NCI-H2227 (cell line): ENCODE measurements around the gene FBXO2.

Experiments used
- DNase-seq: peaks from one replicate; lab custom pipeline; 2025; ENCODE audit not compliant: unreplicated experiment; lab: John Stamatoyannopoulos, UW

The FBXO2 gene, protein sequence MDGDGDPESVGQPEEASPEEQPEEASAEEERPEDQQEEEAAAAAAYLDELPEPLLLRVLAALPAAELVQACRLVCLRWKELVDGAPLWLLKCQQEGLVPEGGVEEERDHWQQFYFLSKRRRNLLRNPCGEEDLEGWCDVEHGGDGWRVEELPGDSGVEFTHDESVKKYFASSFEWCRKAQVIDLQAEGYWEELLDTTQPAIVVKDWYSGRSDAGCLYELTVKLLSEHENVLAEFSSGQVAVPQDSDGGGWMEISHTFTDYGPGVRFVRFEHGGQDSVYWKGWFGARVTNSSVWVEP

DNA sequence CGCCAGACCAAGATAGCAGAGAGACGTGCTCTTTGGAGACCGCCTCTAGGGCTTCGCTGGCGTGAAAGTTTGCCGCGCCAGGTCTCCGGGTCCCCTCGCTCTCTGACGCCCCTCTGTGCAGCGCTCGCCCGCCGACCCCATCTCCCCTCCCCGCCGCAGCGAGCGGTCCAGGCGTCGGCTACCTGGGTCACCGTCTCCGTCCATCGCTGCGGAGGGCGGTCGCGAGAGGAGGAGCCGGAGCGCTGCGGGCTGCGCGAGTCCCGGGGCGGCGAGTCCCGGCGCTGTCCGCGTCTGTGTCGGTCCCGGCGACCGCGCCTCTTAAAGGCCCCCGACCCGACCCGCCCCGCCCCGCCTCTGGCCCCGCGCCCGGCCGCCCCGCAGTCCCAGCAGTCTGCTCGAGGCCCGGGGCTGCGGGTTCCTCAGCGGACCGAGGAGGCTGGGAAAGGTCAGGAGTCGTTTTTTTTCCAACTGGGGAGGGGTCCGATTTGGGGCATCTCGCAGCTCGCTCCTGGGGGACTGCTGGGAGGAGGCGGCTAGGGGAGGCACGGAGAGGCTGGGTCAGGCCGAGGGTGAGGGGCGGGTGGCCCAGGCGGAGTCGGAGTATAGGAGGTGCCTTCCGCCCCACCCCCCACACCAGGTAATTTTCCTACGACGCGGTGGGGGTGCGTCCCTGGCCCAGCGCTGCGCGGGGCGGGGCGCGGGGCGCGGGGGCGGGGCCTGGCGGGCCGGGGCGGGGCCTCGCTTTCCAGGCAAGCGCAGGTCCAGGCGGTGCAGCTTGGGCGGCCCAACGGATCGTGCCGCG is at the start of gene FBXO2, which contains the start of gene FBXO44:
FBXO2 (minus strand) TSS at position 293 of the 802 bp plus-strand sequence; CDS start at position 204, 89 bp downstream.
FBXO44 (plus strand) TSS at position 741 of the 802 bp plus-strand sequence. CDS start 959 bp downstream, outside the sequence.
- peak; percentile 66 for DNase-seq

DNA sequence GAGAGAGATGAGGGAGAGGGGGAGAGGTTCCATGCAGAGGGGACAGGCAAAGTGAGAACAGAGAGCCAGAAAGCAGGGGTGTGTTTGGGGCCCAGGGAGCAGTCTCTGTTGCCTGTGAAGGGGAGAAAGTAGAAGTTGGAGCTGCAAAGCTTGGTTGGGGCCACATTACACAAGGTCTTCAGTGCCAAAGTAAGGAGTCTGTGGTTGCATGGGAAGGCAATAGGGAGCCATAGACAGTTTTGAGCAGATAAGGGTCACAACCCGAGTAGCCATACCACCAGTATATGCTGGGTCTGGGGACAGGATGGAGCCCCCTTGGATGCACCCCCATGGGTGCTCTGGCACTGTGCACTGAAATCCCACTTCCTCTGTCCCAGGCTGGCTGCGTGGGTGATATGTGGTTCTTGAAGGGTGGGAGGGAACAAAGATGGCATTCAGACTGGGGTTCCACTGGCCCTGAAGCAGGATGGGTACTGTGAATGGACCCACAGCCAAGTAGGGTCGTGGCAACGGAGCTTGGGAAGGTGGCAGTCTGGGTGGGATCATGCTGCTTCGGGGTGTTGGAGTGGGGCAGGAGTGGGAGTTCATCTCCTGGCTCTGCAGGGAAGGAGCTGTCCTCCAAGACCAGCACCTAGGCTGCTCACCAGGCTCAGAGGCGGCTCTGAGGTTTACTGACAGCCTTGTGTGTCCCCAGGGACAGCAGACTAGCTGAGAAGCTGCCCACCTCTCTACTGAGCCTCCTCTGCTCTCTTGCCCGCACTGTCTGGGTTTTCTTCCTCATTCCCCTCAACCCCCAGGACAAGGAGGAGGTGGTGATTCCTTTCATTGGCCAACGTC is 49.3 kb upstream of the FBXO2 start:
- no peak for DNase-seq

DNA sequence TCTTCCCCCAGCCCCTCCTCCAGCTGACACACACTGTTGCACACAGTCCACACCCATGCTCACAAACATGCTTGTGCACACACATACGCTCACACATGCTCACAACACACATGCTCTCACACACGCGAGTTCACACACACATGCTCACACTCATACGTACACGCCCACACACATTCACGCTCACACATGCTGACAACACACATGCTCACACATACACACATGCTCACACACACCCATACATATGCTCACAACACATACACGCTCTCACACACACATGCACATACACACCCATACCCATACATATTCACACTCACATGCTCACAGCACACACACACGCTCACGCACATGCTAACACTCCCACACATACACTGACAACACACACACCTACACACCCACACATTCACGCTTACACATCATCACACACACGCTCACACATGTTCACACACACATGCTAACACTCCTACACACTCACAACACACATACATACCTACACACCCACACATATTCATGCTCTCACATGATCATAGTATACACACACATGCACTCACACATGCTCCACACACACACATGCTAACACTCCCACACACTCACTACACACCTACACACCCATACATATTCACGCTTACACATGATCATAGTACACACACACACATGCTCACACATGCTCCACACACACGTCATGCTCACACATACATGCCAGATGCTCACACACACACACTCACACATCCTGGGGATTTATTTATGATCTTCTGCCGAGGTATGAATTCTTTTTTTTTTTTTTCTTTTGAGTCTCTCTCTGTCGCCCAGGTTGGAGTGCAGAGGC is 48.0 kb upstream of the FBXO2 start:
- DNase-seq, result no peak

DNA sequence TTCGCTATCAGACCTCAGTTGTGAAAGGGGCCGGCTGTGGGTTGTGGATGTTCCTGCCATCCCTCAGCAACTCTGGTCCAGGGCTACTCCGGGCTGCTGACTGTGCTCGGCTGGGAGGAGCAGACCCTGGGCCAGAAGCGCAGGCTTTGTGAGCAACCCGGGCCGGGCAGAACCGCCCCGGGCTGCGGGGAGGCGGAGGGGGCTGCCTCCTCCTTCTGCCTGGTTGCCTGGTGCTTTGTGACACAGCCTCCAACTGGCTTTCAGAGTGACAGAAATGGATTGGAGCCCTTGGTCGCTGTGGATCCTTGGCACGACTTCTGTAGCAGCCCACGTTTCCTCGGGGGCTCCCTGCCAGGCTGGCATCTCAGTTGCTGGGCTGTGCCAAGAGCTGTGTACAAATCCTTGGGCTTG is 47.3 kb upstream of the FBXO2 start:
- peak; percentile 19 for DNase-seq

DNA sequence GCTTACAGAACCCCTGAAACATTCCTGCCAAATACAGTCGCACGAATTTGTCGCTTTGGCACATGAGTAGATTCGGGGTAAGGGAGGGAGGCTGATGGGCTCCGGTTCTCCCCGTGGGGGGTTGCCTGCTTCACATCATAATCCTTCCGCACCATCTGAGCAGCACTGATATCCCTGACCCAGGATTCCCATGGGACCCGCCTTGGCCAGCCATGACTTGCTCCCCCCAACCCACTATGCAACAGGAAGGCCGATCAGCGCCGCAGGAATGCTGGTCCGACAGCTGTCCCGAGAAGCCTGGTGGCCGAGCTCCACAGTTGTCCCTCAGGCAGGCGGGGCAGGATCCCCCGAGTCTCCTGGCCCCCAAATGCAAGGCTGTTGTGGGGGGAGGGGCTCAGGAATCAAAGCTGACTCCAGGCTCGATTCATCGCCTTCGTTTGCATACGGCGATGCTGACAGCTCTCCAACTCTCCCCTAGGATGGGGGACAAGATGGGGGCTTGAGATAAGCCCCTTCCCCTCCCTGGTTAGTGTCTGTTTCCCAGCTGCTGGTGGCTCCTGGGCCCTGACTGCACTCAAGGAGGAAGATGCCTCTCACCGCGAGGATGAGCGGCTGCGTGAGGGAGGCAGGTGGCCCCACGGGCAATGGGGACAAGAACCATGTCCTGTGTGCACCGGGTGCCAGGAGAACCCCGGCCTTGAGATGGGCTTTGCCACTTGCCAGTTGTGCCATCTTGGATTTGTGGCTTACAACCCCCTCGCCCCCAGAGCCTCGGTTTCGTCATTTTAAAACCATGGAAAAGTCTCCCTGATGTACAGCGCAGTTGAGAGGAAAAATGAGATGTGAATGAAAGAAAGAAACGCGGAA is 46.6 kb upstream of the FBXO2 start:
- DNase-seq, result no peak

DNA sequence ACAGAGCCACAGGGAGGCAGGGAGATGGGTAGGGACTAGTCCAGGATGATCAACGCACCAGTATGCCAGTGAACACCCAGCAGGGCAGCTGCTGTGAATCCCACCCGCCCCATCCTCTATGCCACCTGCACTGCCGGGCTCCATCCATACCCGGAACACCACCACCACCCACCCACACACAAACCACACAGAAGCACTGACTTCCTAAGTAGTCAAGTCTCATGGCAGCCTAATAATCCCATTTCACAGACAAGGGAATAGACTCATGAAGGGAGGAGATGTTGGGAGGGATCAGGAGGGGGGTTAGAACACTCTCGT is 43.6 kb upstream of the FBXO2 start:
- DNase-seq, result no peak

DNA sequence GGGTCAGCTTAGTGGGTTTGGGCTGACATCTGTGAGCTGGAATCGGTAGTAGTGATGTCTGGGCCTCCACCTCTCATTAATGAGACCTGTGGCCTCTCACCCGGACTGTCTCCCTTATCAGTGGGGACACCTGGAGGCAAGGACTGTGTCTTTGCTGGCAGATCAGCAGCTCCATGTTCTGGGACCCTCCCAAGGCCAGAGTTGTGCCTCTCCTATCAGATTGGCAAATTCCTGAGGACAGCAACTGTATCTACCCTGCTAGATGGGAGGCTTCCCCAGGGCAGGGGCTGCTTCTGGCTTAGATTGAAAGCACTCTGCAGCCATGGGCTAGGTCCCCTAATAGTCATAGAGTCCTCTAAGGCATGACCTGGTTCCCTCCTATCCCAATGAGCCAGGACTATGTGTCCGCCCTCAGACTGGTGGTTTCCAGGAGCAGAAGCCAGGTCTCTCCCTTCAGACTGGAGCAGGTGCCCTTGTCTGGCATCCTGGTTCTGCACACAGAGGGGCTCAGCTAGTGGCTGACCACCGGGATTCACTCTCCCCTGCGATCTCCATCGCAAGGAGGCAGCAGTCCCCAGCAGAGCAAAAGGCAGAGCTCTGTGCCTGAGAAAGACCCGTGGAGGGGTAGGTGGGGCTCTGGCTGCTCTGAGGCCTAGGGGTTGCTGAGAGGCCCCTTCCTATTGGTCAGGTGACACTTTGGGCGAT is 43.1 kb upstream of the FBXO2 start:
- no peak for DNase-seq

DNA sequence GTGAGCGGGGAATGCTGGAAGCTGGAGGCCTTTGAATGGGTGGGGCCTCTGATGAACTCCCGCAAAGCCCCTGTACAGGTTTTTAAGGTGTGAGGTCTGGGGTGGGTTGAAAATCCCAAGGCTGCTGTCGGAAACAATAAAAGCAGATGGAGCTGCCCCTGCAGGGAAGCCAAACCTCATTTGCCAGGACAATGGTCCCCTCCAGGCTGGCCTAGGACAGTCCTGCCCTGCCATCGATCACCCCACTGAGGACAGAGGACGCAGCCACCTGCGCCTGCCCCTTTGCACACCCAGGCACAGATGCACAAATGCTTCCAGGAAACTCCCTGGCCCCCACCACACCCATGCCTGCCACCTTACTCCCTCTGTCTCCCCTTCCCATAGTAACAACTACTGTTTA is 41.6 kb upstream of the FBXO2 start:
- no peak for DNase-seq

DNA sequence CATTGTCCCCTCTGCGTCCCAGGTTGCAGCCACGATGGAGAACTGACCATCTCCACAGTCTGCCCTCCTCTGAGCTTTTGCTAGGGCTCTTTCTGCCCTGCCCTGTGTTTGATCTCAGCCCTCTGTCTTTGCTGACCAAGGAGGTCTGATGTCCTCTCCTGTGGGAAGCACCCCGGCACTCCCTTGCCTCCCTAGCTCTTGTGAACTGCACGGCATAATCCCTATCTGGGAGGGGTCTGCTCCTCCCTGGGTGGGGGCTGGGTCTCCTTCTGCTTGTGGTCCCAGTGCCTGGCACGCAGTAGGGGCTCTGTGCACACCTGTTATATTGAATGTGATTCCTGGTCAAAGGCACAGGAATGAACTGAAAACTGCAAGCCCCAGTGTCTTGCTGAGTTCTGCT is 39.7 kb upstream of the FBXO2 start:
- DNase-seq, result no peak

DNA sequence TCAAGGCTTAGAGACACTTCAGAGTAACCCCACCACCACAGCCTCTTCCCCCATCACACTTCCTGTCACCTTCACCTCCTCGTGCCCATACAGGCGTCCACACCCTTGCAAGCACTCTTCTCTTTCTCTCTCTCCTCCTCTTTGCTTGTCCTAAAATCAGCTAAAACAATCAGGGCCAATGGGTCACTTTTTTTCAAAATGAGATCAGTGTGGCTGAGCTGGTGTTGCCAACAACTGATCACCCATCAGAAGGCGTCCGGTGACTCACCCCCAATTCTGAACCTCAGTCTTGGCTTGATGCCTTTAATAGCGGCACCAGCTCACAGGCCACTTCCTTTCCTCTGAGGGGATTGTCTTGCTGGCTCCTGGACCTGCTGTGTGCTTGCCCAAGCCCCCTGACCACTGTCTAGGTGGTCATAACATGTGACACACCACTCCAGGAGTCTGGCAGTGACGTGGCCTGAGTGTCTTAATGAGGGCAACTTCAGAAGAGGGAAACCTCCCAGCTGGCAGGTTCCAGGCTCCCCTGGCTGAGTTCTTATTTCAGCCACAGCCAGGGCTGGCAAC is 38.9 kb upstream of the FBXO2 start:
- DNase-seq, result no peak

DNA sequence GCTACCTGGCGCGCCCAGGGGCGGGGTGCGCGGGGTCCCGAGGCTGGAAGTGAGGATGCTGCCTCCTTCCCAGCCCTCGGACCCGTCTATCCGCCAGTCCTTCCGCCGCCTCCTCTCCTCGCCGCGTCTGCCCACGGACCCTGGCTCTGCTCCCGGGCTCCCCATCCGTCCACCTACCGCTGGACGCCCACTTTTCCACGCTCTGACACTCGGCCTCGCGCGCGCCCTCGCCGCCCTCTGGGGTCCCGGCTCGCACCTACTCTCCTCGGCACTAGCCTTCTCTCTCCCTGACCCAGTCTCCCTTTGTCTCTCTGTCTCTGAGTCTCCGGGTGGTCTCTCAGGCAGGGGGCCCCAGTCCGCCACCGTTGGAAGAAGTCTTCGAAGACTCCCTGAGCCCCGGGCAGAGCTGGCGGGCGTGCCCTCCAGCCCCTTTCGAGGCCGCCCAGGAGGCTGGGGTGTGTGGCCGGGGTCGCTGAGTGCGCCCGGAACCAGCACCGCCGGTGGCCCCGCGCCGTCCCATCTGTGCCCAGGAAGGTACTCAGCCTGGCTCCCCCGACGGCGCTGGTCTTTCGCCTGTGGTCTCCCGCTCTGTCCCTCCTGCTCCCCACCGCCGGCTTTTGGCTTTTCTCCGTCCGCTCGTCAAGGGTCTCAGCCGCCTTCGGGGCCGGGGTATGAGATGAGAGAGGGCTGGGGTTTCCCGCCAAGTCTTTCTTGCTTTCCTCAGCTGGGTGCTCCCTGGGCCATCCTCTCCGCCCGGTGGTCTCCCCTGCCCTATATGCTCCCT is 37.9 kb upstream of the FBXO2 start:
- DNase-seq, result no peak

DNA sequence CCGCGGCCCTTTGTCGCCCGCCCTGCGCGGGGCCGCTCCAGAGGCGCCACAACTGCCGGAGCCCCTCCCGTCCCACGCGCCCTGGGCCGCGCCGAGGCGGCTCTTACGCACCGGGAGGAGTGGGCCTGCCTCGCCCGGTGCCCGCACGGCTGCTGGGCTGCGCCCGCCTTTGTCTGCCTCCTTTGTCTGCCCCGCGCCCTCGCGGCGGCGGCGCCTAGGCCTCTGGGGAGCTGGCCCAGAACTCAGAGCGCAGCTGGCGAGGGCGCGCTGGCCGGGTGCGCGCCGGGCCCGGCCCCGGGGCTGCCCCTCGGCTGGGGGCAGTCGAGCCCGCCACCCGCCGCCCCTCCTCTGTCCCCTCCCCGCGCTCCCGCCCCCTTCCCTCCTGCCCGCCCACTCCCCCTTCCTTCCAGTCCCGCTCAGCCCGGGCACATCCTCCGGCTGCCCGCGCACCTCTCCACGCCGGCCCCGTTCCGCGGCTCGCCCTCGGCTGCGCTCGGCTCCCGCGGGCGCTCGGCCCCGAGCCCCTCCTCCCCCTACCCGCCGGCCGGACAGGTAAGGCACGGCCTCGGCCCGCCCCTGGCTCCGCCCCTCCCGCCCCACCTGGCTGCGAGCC is 37.2 kb upstream of the FBXO2 start, which contains the start of gene DRAXIN:
DRAXIN (plus strand) TSS at position 409 of the 613 bp plus-strand sequence. CDS start 14,549 bp downstream, outside the sequence.
- DNase-seq, result peak; percentile 74

DNA sequence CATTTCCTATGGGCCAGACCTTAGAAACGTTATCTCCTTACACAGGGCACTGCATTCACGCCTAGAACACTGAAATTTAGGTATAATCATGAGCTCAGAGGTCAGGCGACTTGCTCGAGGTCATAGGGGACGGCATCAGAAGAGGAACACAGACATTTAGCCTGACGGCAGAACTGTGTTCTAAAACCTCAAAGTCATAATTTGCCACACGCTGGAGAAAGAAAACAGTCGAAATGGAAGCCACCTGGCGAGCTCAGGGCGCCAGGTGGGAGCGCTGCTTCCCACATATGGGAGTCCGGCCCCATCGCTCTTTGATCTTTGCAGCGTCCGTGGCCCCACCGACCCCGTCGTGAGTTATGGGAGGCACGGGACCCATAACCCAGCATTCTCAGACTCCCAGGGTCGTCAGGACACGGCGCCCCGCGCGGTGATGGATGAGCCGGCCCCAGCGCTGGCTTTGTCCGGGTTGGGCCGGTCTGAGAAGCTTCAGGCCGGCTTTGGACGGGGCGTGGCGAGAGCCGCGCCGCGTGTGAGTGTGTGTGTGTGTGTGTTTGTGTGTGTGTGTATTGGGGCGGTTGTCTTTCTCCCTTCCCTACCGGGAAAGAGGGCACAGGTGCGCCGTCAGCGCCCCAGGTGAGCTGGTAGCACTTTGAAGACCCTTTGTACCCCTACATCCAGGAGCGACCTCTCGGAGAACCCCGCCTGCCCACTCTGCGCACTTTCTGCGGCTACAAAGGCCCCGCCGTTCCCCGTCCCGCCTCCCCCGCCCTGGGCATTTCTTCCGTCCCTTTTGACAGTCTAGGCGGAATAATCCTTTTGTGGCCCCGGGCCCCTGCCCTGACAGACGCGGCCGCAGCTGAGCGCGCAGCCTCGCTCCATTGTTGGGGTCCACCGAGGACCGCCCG is 36.4 kb upstream of the FBXO2 start:
- peak; percentile 76 for DNase-seq

DNA sequence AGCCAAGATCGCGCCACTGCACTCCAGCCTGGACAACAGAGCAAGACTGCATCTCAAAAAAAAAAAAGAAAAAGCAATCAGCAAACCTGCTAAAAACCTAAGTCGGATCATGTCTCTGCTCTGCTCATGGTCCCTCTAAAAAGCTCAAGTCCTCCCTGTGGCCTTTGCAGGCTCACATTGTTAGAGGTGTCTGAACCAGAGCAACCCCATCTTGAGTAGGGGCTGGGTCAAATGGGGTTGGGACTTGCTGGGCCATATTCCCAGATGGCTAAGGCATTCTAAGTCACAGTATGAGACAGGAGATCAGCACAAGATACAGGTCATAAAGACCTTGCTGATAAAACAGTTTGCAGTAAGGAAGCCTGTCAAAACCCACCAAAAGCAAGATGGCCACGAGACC is 34.3 kb upstream of the FBXO2 start:
- DNase-seq, result no peak

DNA sequence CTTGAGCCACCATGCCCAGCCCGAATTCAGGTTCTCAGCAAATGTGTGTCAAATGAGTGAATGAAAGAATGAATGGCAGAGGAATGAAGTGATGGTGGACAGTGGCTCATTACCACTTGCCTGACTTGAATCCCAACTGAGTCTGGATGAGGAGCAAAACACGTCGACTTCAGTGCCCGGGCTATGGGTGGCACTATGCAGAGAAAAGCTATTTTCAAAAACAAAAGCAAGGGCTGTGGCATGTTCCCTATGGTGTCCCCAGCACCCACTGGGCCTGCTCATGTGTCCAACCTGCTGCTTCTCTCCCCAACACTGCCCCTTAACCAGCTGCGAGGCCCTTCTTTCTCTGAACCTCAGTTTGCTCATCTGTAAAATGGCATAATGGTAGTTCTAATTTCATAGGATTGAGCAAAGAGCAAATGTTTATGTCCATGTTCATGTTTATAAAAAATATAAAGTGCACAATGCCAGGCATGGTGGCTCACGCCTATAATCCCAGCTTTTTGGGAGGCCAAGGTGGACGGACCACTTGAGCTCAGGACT is 31.1 kb upstream of the FBXO2 start:
- DNase-seq, result no peak

DNA sequence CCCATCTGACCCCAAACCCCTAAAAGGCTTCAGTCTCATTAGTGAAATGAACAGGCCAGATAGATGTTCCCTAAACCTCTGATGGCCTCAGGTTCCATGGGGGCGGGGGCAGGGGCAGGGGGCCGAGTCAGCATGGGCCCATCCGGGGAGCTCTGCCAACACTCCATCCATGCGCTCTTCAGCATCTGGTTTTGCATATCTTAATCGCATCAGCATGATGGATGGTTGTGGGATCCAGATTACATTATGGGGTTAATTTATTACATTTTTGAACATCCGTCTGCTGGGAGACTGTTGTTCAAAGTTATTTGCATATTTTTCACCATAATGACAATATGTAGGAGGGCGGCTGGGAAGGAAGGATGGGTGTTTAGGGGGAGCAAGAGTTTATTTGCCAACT is 29.8 kb upstream of the FBXO2 start:
- DNase-seq, result no peak
